ENCODE data around the gene ALPK3. TPM values are rescaled to one million over a fixed set of nuclear protein-coding genes. Genes with fewer than 3 reads are reported as not detected.
A peak's percentile ranks its signal among the peaks of the same experiment; 100 is the strongest.

ALPK3 gene
- total RNA-seq, 1 experiment from 2014 or later = 0.03 TPM

- in situ Hi-C loops (cut with HindIII; ENCODE audit: low pct_unique_long_range_greater_than_20kb, low sequenced_read_pairs) = no loop called here
- peak; percentile 82 for DNase-seq (ENCODE audit: low read depth, low spot score)
These were observed 94.9 kb downstream of the ALPK3 start for GRCh38 chr15:84911879-84912660.

GRCh38 chr15:84913360-84913723, 96.2 kb downstream of the ALPK3 start:
- in situ Hi-C loops (cut with HindIII; ENCODE audit: low pct_unique_long_range_greater_than_20kb, low sequenced_read_pairs) = no loop called here
- no peak for DNase-seq (ENCODE audit: low read depth, low spot score)

GRCh38 chr15:84914351-84914750, 97.2 kb downstream of the ALPK3 start:
- in situ Hi-C loops (cut with HindIII; ENCODE audit: low pct_unique_long_range_greater_than_20kb, low sequenced_read_pairs) = no loop called here
- DNase-seq (ENCODE audit: low read depth, low spot score) = no peak

DNA sequence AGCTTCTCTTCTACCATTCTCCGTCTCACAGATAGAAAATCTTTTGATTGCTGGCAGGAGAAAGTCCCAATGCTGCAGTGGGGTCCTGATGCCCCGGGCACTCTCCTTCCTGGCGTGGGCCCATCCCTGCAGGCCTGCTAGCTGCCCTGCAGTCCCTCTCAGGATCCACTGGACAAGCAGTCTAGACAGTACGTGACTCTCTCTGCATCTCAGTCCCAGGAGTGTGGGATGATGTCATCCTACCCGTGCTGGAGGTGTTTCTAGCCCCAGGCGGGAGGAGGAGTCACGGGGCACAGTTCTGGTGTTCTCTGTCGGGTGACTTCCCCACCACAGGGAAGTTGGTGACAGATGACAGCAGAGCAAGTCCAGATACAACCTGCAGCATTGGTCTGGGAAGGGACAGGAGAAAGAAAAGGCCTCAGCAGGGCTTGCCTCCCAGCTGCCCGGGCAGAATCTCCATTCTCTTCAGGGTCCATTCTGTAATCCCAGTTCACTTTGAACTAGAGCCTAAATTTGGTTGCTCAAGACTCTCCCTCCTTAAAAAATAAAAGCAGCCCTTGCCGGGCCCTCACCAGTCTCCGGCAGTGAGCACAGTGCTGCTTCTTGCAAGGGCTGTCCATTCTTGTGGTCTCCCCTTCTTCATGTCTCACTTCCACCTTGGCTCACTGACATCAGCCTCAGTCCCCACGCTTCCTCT, 97.9 kb downstream of the ALPK3 start:
- in situ Hi-C loops (cut with HindIII; ENCODE audit: low pct_unique_long_range_greater_than_20kb, low sequenced_read_pairs) = no loop called here
- DNase-seq (ENCODE audit: low read depth, low spot score) = peak; percentile 26

- in situ Hi-C loops (cut with HindIII; ENCODE audit: low pct_unique_long_range_greater_than_20kb, low sequenced_read_pairs) = no loop called here
- no peak for DNase-seq (ENCODE audit: low read depth, low spot score)
These were observed 98.4 kb downstream of the ALPK3 start for GRCh38 chr15:84915606-84915958.

DNA sequence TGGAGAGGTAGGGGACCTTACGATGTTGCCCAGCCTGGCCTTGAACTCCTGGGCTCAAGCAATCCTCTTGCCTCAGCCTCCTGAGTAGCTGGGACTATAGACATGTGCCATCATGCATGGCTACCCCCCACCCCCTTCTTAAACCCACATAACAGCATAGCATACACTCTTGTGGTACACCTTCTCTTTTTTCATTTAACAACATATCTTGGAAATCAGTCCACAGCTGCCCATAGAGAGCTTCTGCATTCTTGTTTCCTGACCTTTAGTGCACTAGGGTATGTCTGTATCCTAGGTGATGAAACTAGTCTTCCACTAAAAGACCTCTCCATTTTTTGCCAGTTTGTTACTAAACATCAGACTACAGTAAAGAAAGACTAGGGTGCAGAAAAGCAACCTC, 100.3 kb downstream of the ALPK3 start:
- DNase-seq (ENCODE audit: low read depth, low spot score) = no peak
- in situ Hi-C loops (cut with HindIII; ENCODE audit: low pct_unique_long_range_greater_than_20kb, low sequenced_read_pairs) = no loop called here

DNA sequence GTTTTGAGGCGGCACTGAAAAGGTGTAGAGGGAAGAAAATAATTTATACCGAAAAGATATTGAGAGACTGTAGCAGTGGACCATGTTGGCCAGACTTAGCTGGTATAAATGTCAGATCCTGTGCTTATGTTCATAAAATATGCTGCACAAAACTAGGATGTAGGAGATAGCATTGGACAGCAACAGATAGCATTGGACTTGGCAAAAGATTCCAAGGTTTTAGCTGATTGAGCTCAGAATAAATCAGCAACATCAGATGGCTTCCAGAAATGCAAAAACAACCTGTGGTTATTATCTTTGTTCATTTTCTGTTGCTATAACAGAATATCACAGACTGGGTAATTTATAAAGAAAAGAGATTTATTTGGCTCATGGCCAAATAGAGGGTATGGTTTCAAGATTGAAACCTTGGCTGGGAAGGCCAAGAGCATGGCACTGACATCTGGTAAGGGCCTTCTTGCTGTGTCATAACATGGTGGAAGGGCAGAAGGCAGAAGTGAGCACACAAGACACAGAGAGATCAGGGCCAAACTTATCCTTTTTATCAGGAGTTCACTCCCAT, 102.0 kb downstream of the ALPK3 start:
- DNase-seq (ENCODE audit: low read depth, low spot score) = no peak

GRCh38 chr15:84921121-84921520, 104.0 kb downstream of the ALPK3 start:
- no peak for DNase-seq (ENCODE audit: low read depth, low spot score)
- in situ Hi-C loops (cut with HindIII; ENCODE audit: low pct_unique_long_range_greater_than_20kb, low sequenced_read_pairs) = no loop called here

More for the DNA sequence above, 102.0 kb downstream of the ALPK3 start:
- in situ Hi-C loops (cut with HindIII; ENCODE audit: low pct_unique_long_range_greater_than_20kb, low sequenced_read_pairs) = no loop called here

DNA sequence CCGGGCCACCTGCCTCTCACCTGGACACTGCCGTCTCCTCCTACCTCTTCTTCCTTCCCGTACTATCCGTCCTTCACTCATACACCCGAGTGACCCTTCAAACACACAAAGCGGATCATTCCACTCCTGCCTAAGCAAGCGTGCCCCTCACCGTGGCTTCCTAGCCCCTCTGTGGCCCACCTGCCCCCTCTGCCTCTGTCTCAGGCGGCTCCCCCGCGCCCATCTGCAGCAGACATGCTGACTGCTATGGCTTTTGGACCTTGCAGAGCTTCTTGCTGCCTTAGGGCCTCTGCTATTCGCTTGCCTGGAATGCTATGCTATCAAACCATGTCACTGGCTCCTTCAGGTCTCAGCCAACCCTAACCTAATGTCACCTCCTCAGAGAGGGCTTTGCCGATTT, 105.4 kb downstream of the ALPK3 start:
- no peak for DNase-seq (ENCODE audit: low read depth, low spot score)
- in situ Hi-C loops (cut with HindIII; ENCODE audit: low pct_unique_long_range_greater_than_20kb, low sequenced_read_pairs) = no loop called here

Small RNA genes lying within 50 kb of the gene (small RNA-seq; reads per million reads assigned to genes)
- gene RF00402 = 0 reads per million in 2 experiments

Other genes starting within 250 kb of the ALPK3 start
- 17.4 and 19.9 TPM in 2 replicates for gene ZSCAN2, start 216.3 kb upstream of the ALPK3 start, total RNA-seq (2014; rRNA removed; shearing (Covaris generic))
- gene WDR73, start 163.1 kb upstream of the ALPK3 start, total RNA-seq (2014; rRNA removed; shearing (Covaris generic)) = 31.5 and 32.0 TPM in 2 replicates
- gene NMB, start 159.2 kb upstream of the ALPK3 start, total RNA-seq (2014; rRNA removed; shearing (Covaris generic)) = 2.5 and 5.4 TPM in 2 replicates
- 276 and 279 TPM in 2 replicates for gene SEC11A, start 101.2 kb upstream of the ALPK3 start, total RNA-seq (2014; rRNA removed; shearing (Covaris generic))
- 4.5 and 6.8 TPM in 2 replicates for gene ZNF592, start 68.8 kb upstream of the ALPK3 start, total RNA-seq (2014; rRNA removed; shearing (Covaris generic))
- not detected in 2 replicates for gene SLC28A1, start 67.3 kb downstream of the ALPK3 start, total RNA-seq (2014; rRNA removed; shearing (Covaris generic))
- gene PDE8A, start 164.5 kb downstream of the ALPK3 start, total RNA-seq (2014; rRNA removed; shearing (Covaris generic)) = 24.0 and 25.9 TPM in 2 replicates